Retina (tissue), 1 donor: ENCODE data around the gene HIGD1B.

Experiments used
- DNase-seq: peaks from one replicate; pipeline ENCODE4 v3.0.0-alpha.2; 2016

Gene HIGD1B

GRCh38 chr17:44840274-44840673 is 7.4 kb upstream of the HIGD1B start:
- no peak for DNase-seq

GRCh38 chr17:44840936-44841335 is 6.7 kb upstream of the HIGD1B start:
- DNase-seq, result no peak

GRCh38 chr17:44842748-44843147 is 4.9 kb upstream of the HIGD1B start:
- no peak for DNase-seq

- no peak for DNase-seq
Observed at GRCh38 chr17:44844390-44844830, 3.3 kb upstream of the HIGD1B start.

GRCh38 chr17:44846206-44846605 is 1.5 kb upstream of the HIGD1B start:
- DNase-seq, result no peak

GRCh38 chr17:44848257-44848795 is 643 bp downstream of the HIGD1B start:
- DNase-seq, result no peak

- DNase-seq, result no peak
Observed at GRCh38 chr17:44848961-44849489, 1.3 kb downstream of the HIGD1B start.

- no peak for DNase-seq
Observed at GRCh38 chr17:44850025-44850424, 2.3 kb downstream of the HIGD1B start.

GRCh38 chr17:44850612-44851011 is 2.9 kb downstream of the HIGD1B start:
- DNase-seq, result no peak

- no peak for DNase-seq
Observed at GRCh38 chr17:44854192-44854591, 6.5 kb downstream of the HIGD1B start.

GRCh38 chr17:44859701-44860100 is 12.0 kb downstream of the HIGD1B start:
- no peak for DNase-seq

GRCh38 chr17:44862278-44862914 is 14.7 kb downstream of the HIGD1B start:
- no peak for DNase-seq

- no peak for DNase-seq
Observed at GRCh38 chr17:44863061-44863918, 15.6 kb downstream of the HIGD1B start.

- no peak for DNase-seq
Observed at GRCh38 chr17:44864831-44865230, 17.1 kb downstream of the HIGD1B start.

GRCh38 chr17:44865231-44865660 is 17.6 kb downstream of the HIGD1B start:
- DNase-seq, result peak; percentile 75

GRCh38 chr17:44865931-44866330 is 18.2 kb downstream of the HIGD1B start:
- no peak for DNase-seq

GRCh38 chr17:44867841-44868240 is 20.2 kb downstream of the HIGD1B start:
- no peak for DNase-seq

GRCh38 chr17:44871556-44871955 is 23.9 kb downstream of the HIGD1B start:
- no peak for DNase-seq

GRCh38 chr17:44872131-44872768 is 24.6 kb downstream of the HIGD1B start:
- no peak for DNase-seq

GRCh38 chr17:44875761-44876160 is 28.1 kb downstream of the HIGD1B start:
- DNase-seq, result no peak

- DNase-seq, result no peak
Observed at GRCh38 chr17:44877121-44877520, 29.4 kb downstream of the HIGD1B start.

- peak; percentile 20 for DNase-seq
Observed at GRCh38 chr17:44878627-44879221, 31.0 kb downstream of the HIGD1B start.

GRCh38 chr17:44879376-44879775 is 31.7 kb downstream of the HIGD1B start:
- DNase-seq, result no peak
